HuH-7.5 (cell line): ENCODE results near the gene LTC4S.

Source experiments
- DNase-seq: peaks from one replicate; pipeline ENCODE4 v3.0.0; 2011; ENCODE audit warnings: low spot score

Gene LTC4S

GRCh38 chr5:179795863-179796833, 2.4 kb downstream of the LTC4S start:
- peak; percentile 93 for DNase-seq

GRCh38 chr5:179796877-179797608, 3.3 kb downstream of the LTC4S start:
- no peak for DNase-seq

- no peak for DNase-seq
These were observed 4.0 kb downstream of the LTC4S start for GRCh38 chr5:179797741-179798140.

- no peak for DNase-seq
These were observed 4.5 kb downstream of the LTC4S start for GRCh38 chr5:179798144-179798770.

- DNase-seq, result no peak
These were observed 5.2 kb downstream of the LTC4S start for GRCh38 chr5:179798771-179799643.

GRCh38 chr5:179799644-179799973, 5.8 kb downstream of the LTC4S start:
- DNase-seq, result no peak

- no peak for DNase-seq
These were observed 6.4 kb downstream of the LTC4S start for GRCh38 chr5:179800071-179800695.

GRCh38 chr5:179800696-179801201, 7.0 kb downstream of the LTC4S start:
- no peak for DNase-seq

GRCh38 chr5:179801304-179802206, 7.8 kb downstream of the LTC4S start:
- peak; percentile 96 for DNase-seq

GRCh38 chr5:179802207-179802883, 8.6 kb downstream of the LTC4S start:
- DNase-seq, result no peak

- DNase-seq, result no peak
These were observed 9.3 kb downstream of the LTC4S start for GRCh38 chr5:179802950-179803562.

- DNase-seq, result no peak
These were observed 10.1 kb downstream of the LTC4S start for GRCh38 chr5:179803651-179804554.

- DNase-seq, result no peak
These were observed 10.8 kb downstream of the LTC4S start for GRCh38 chr5:179804555-179804947.

- no peak for DNase-seq
These were observed 11.3 kb downstream of the LTC4S start for GRCh38 chr5:179805070-179805528.

- peak; percentile 77 for DNase-seq
These were observed 11.9 kb downstream of the LTC4S start for GRCh38 chr5:179805529-179806249.

- DNase-seq, result peak; percentile 95
These were observed 12.7 kb downstream of the LTC4S start, which contains the start of gene MGAT4B for GRCh38 chr5:179806250-179807048. Gene MGAT4B (minus strand): TSS chr5:179806866. CDS start chr5:179806583, 283 bp downstream.
